Muscle layer of colon (tissue), 2 donors: ENCODE results near the gene ZNF69.
"Not testable (repeated sequence)": the region's sequence is repeated elsewhere in the genome, so short reads cannot be mapped to it uniquely, and the experiment has no call there.

Source experiments
- H3K27ac ChIP-seq: one replicate; pipeline ENCODE4 v1.7.0; 2013; ENCODE audit warnings: low read depth, mild to moderate bottlenecking, low read length, moderate library complexity
- H3K27me3 ChIP-seq, 2 donors: one replicate each; pipeline ENCODE4 v1.7.0; 2013; ENCODE audit warnings: low read length in 2 of 2, mild to moderate bottlenecking in 2 of 2; ENCODE audit not compliant: insufficient read depth in 2 of 2, control insufficient read depth in 1 of 2
- H3K36me3 ChIP-seq: one replicate; pipeline ENCODE4 v1.7.0; 2013; ENCODE audit warnings: mild to moderate bottlenecking, low read length; ENCODE audit not compliant: insufficient read depth
- H3K4me1 ChIP-seq: one replicate; pipeline ENCODE4 v1.7.0; 2013; ENCODE audit warnings: mild to moderate bottlenecking, low read length; ENCODE audit not compliant: insufficient read depth
- H3K4me3 ChIP-seq, 2 donors: one replicate each; pipeline ENCODE4 v1.7.0; 2013; ENCODE audit warnings: low read length in 2 of 2, low read depth in 1 of 2, mild to moderate bottlenecking in 1 of 2, moderate library complexity in 1 of 2
- H3K9ac ChIP-seq: one replicate; pipeline ENCODE4 v1.7.0; 2013; ENCODE audit warnings: low read length
- H3K9me3 ChIP-seq: one replicate; pipeline ENCODE4 v1.7.0; 2013; ENCODE audit warnings: mild to moderate bottlenecking, low read length
- donor health status: abdominal sarcoma.
- donor health status: Adenocarcinoma of cecum.

The ZNF69 gene

DNA sequence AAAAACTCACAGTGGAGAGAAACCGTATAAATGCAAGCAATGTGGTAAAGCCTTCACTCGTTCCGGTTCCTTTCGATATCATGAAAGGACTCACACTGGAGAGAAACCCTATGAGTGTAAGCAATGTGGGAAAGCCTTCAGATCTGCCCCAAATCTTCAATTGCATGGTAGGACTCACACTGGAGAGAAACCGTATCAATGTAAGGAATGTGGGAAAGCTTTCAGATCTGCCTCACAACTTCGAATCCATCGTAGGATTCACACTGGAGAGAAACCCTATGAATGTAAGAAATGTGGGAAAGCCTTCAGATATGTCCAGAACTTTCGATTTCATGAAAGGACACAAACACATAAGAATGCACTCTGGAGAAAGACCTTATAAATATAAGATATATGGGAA is 19.4 kb upstream of the ZNF69 start:
- no peaks in the 10 kb centered on the region for H3K4me1 ChIP-seq
- no peaks in the 10 kb centered on the region for H3K27me3 ChIP-seq
- no peak overlapping the region for H3K27ac ChIP-seq
- no peak overlapping the region for H3K4me3 ChIP-seq
- peaks cover 21% of the 10 kb centered on the region for H3K36me3 ChIP-seq
- peaks cover 20% of the 10 kb centered on the region for H3K9me3 ChIP-seq
- no peak overlapping the region for H3K9ac ChIP-seq

DNA sequence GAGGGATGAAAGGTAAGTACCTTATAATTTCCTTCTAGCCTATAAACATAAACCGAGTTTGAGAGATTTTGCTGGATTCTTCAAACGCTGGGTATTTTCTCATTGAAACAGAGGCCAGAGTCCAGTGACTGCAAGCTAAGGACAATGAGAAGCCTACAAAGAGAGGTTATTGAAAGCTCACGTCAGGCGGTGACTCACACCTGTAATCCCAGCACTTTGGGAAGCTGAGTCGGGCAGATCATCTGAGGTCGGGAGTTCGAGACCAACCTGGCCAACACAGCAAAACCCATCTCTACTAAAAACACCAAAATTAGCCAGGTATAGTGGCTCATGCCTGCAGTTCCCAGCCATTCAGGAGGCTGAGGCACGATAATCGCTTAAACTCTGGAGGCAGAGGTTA is 15.0 kb upstream of the ZNF69 start:
- no peaks in the 10 kb centered on the region for H3K4me1 ChIP-seq
- H3K36me3 ChIP-seq: peaks cover 15% of the 10 kb centered on the region
- peaks cover 15% of the 10 kb centered on the region for H3K9me3 ChIP-seq
- H3K9ac ChIP-seq: no peak overlapping the region
- H3K27me3 ChIP-seq: no peaks in the 10 kb centered on the region
- no peak overlapping the region for H3K4me3 ChIP-seq
- H3K27ac ChIP-seq: no peak overlapping the region

DNA sequence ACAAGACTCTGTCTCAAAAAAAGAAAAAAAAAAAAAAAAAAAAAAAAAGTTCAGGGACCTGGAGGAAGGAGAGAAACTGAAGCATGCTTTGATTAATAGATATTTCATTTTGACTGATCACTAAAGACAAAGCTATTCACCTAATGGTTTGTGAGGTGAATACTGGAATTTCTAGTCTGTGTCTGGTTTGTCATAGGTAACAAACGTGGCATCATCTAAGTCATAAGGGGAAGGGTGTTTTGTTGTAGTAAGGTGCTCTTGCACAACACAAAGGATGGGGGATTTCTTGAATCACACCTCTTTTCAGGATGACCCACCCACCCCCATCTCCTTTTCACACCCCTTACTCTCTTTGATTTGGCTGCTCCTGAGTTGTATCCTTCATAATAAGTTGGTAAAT is 13.8 kb upstream of the ZNF69 start:
- H3K9me3 ChIP-seq: peaks cover 4% of the 10 kb centered on the region
- H3K36me3 ChIP-seq: peaks cover 4% of the 10 kb centered on the region
- H3K9ac ChIP-seq: no peak overlapping the region
- H3K4me1 ChIP-seq: no peaks in the 10 kb centered on the region
- no peaks in the 10 kb centered on the region for H3K27me3 ChIP-seq
- no peak overlapping the region for H3K4me3 ChIP-seq
- H3K27ac ChIP-seq: no peak overlapping the region

DNA sequence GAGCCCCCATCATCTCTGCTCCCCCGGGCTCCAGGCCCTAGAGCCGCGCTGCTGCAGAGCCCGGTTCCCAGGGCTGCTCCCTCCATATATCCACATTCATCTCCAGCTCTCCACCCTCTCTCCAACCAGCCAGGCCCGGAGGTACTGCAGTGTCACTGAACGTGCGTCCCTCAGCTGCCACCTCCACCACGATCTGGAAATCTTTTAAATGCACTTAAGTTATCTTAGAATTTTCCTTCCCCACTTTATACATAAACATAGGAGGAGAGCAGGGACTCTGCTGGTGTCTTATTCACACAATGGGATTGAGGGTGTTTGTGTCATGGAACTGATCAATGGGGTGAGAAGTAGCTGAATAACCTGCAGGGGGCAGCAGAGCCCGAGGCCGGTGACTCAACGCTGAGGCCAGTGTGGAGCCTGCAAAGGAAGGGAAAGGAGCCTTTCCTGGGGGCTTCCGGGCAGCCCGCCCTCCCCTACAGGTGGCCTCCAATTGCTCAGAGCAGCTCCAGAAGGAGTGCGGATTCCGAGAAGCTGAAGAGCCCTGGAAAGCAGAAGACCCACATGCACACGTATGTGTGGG is 7.8 kb upstream of the ZNF69 start:
- not testable (repeated sequence) for H3K27me3 ChIP-seq

DNA sequence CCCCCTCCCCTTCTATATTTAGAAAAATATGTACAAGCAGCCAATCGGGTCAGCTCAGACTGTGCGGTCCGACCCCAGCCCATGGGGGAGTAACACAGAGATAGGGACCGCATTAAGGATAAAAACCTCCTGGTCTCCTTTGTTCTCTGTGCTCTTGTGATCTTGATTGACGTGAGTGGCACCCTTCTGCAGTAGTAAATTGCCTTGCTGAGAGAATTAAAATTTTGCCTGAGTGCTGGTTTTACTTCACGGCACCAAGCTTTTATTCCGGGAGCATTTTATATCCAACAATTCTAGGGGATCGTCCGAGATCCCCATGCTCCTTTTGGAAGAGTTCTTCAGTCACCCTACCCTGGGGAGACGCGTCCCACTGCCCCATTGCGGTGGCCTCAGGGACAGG is 7.0 kb upstream of the ZNF69 start:
- H3K9ac ChIP-seq: no peak overlapping the region
- H3K27ac ChIP-seq: no peak overlapping the region
- peak overlapping the region in 1 of 2 donors; percentile 33 for H3K4me3 ChIP-seq
- H3K36me3 ChIP-seq: no peaks in the 10 kb centered on the region
- H3K4me1 ChIP-seq: peaks cover 7% of the 10 kb centered on the region
- H3K9me3 ChIP-seq: no peaks in the 10 kb centered on the region
- H3K27me3 ChIP-seq: no peaks in the 10 kb centered on the region

More for the DNA sequence above, 7.8 kb upstream of the ZNF69 start:
- H3K4me1 ChIP-seq, H3K9ac ChIP-seq, H3K9me3 ChIP-seq, H3K36me3 ChIP-seq, H3K4me3 ChIP-seq, H3K27ac ChIP-seq: not testable (repeated sequence)

DNA sequence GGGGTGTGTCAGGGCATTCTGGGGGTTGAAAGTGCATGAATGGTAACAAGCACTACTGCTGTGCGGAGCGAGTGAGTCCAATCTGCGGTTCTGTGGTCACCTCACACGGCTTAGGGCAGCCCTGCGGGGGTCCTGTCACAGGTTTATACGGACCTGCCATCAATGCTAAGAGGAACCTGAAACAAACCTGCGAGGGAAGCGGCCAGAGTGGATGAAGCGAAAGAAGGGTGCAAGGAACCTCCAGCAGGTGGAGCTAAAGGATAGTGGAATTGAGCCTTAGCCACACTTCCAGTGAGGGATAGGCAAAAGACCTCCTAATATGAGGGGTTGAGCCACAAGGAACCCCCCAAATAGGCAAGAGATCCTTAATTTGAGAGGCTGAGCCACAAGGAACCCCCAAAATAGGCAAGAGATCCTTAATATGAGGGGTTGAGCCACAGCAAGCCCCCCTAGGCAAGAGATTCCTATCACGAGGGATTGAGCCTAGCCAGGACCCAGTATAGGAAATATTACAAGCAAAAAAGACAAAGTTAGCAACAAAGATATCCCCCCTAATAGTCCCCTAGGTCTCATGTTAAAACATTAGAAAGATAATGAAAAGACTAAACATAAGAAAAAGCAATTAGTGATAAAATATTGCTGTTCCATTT is 6.3 kb upstream of the ZNF69 start:
- Histone ChIP-seq H3K9me3 (no peaks in the 10 kb centered on the region), H3K9ac (no peak overlapping the region), H3K27me3 (no peaks in the 10 kb centered on the region), H3K4me1 (peaks cover 7% of the 10 kb centered on the region), H3K4me3 (peak overlapping the region in 1 of 2 donors; percentile 33), H3K27ac (no peak overlapping the region), H3K36me3 (no peaks in the 10 kb centered on the region)

DNA sequence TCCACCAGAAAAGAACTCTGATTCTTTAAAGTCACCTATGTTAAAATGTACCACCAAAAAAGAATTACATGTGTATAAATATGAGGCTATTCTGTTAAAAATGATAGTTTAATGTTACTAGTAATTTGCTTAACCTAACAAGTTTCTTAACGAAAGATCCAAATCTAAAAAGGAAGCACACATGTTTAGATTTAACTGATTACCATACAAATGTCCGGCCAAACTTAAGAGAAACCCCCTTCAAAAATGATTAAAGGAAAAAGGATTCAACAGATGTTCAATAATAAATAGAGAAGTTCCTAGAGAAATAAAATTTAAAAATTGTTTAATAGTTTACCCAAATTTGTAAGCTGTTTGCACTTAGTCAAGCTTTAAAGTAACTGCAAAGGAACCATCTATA is 5.0 kb upstream of the ZNF69 start:
- peaks cover 7% of the 10 kb centered on the region for H3K4me1 ChIP-seq
- H3K4me3 ChIP-seq: no peak overlapping the region

DNA sequence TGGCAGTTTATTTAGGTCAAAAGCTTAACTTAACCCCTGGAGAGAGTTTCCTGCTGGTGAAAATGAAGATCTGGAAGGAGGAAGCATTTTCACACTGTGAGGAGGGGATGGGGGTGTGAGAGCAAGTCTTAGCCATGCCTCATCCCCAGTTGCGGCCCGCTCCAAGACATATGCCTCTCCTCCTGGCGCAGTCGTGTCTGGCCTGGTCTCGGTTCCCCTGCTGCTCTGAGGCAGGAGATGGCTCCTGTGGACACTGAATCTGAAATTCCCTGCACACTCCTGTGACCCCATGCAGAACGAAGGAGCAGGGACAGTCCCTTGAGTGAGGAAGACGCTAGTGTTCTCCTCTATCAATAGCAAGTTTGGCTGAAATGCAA is 360 bp upstream of the ZNF69 start:
- Histone ChIP-seq H3K27ac (peak overlapping the region; percentile 87), H3K4me1 (peaks cover 5% of the 10 kb centered on the region), H3K9me3 (no peaks in the 10 kb centered on the region), H3K27me3 (no peaks in the 10 kb centered on the region), H3K9ac (no peak overlapping the region), H3K36me3 (no peaks in the 10 kb centered on the region), H3K4me3 (peak overlapping the region; percentile 72 to 88)

More for the DNA sequence above, 5.0 kb upstream of the ZNF69 start:
- Histone ChIP-seq H3K27ac (no peak overlapping the region), H3K9ac (no peak overlapping the region), H3K27me3 (no peaks in the 10 kb centered on the region), H3K9me3 (no peaks in the 10 kb centered on the region), H3K36me3 (no peaks in the 10 kb centered on the region)

DNA sequence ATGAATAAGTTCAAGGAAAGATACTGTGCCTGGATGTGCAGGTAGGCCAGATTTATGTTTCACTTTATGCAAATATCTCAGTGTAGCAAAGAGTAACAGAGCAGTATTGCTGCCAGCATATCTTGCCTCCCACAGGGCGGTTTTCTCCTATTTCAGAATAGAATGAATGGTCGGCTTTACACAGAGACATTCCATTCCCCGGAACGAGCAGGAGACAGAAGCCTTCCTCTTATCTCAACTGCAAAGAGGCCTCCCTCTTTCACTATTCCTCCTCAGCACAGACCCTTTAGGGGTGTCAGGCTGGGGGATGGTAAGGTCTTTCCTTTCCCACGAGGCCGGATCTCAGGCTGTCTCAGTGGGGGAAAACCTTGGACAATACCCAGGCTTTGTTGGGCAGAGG is 2.3 kb downstream of the ZNF69 start:
- not testable (repeated sequence) for H3K27ac ChIP-seq, H3K27me3 ChIP-seq, H3K36me3 ChIP-seq, H3K9ac ChIP-seq, H3K9me3 ChIP-seq, H3K4me1 ChIP-seq, H3K4me3 ChIP-seq

DNA sequence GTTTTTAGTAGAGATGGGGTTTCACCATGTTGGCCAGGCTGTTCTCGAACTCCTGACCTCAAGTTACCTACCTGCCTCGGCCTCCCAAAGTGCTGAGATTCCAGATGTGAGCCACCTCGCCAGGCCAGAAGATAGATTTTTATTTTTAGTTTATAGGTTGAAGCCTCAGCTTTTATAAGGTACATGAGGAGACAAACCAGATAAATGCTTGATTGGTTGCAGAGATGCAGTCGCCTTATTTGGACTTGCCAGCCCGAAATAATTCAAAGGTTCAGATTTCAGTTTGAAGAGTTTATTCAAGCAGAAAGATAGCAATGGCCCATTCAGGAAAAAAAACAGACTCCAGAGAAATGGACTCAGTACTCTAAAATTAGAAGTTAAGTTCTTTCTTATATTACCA is 3.1 kb downstream of the ZNF69 start:
- Histone ChIP-seq H3K36me3 (no peaks in the 10 kb centered on the region), H3K9ac (no peak overlapping the region), H3K4me1 (peaks cover 5% of the 10 kb centered on the region), H3K4me3 (no peak overlapping the region), H3K27ac (no peak overlapping the region), H3K27me3 (no peaks in the 10 kb centered on the region), H3K9me3 (no peaks in the 10 kb centered on the region)

DNA sequence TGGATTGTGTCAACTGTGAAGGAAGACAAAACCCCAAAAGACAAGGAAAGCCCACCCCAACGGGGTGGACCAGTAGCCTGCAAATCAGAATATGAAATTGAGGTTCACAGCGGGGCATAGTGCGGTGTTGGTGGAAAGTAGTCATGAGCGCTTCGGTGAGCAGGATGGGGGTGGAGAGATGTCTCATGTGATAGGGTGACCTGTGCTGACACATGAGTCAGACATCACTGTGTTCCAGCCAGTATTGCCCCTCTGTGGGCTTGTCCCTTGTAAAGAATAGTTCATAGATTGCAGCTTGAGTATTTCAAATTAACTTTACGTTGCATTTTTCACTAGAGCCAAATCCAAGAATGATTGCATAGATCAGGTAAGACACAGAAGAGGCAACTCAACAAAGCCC is 7.3 kb downstream of the ZNF69 start:
- no peaks in the 10 kb centered on the region for H3K27me3 ChIP-seq
- H3K9me3 ChIP-seq: no peaks in the 10 kb centered on the region
- H3K4me3 ChIP-seq: no peak overlapping the region
- H3K4me1 ChIP-seq: no peaks in the 10 kb centered on the region
- H3K36me3 ChIP-seq: no peaks in the 10 kb centered on the region
- no peak overlapping the region for H3K27ac ChIP-seq
- H3K9ac ChIP-seq: no peak overlapping the region

DNA sequence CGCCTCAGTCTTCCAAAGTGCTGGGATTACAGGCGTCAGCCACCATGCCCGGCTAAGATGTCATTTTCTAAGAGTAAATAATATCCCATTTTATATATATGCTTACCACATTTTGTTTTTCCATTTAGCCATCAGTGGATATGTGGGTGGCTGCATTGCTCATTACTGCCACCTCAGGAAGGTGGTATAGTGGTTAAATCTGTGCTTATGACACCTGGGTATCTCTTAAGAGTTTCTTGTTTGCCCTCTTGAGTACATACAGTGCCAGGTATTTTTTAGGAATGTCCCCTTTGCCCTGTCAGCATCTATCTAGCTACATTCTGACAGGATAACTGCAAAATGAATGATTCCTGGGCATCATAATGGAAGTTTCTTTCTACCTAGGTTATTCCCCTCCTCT is 14.6 kb downstream of the ZNF69 start:
- Histone ChIP-seq H3K9me3 (peaks cover 20% of the 10 kb centered on the region), H3K27ac (no peak overlapping the region), H3K4me1 (no peaks in the 10 kb centered on the region), H3K4me3 (no peak overlapping the region), H3K9ac (no peak overlapping the region), H3K27me3 (no peaks in the 10 kb centered on the region), H3K36me3 (peaks cover 17% of the 10 kb centered on the region)
